Measurements from ENCODE around the gene TASP1.

- no peak for TF ChIP-seq CTCF (conservative IDR thresholded peaks at IDR 0.05; ENCODE audit: low read depth, low read length)
- TF ChIP-seq EZH2 (IDR thresholded peaks at IDR 0.05; ENCODE audit: low read length, unreplicated experiment), result no peak
- TF ChIP-seq EZH2phosphoT487 (IDR thresholded peaks at IDR 0.05; ENCODE audit: borderline replicate concordance, low read length), result no peak
Measured at GRCh38 chr20:13567663-13568062, 71.1 kb downstream of the TASP1 start.
